Loucy (cell line): Measurements from ENCODE around the gene TNRC6B.

ENCODE experiments used
- EZH2phosphoT487 ChIP-seq: fragments of 200-600 bp; IDR thresholded peaks from 2 replicates; pipeline ENCODE4 v1.6.1; 2018; ENCODE audit warnings: antibody characterized with exemption, mild to moderate bottlenecking, moderate library complexity, borderline replicate concordance
- TF ChIP-seq, protein P1 (sequence below): fragments of 200-600 bp; sonication (generic); conservative IDR thresholded peaks from 2 replicates; pipeline ENCODE4 v1.5.1; 2014; ENCODE audit warnings: mild to moderate bottlenecking, antibody characterized with exemption, low read length

DNA sequence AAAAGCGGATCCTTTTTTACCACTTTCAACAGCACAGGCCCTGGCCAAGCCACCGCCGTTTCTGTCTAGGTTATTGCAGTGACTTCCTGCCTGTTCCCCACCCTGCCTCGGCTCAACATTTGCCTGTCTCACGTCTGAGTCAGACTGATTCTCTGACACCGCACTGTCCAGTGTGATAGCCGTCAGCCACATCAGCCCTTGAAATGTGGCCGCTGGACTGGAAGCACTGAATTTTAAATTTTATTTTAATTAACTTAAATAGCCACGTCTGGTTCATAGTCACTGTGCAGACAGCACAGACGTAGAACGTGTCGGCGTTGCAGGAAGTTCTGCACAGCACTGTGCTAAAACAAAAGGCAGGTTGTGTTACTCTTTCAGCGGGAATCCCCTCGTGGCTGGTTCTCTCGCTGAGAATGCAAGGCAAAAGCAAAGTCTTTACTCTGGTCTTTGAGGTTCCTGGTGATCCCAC, 112.3 kb downstream of the TNRC6B start:
- no peak for TF ChIP-seq EZH2phosphoT487
- TF ChIP-seq, protein P1, sequence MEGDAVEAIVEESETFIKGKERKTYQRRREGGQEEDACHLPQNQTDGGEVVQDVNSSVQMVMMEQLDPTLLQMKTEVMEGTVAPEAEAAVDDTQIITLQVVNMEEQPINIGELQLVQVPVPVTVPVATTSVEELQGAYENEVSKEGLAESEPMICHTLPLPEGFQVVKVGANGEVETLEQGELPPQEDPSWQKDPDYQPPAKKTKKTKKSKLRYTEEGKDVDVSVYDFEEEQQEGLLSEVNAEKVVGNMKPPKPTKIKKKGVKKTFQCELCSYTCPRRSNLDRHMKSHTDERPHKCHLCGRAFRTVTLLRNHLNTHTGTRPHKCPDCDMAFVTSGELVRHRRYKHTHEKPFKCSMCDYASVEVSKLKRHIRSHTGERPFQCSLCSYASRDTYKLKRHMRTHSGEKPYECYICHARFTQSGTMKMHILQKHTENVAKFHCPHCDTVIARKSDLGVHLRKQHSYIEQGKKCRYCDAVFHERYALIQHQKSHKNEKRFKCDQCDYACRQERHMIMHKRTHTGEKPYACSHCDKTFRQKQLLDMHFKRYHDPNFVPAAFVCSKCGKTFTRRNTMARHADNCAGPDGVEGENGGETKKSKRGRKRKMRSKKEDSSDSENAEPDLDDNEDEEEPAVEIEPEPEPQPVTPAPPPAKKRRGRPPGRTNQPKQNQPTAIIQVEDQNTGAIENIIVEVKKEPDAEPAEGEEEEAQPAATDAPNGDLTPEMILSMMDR, result no peak
